Neural crest cell (in vitro differentiated cells): ENCODE data around the gene LRTM2. TPM values are rescaled to one million over a fixed set of nuclear protein-coding genes. Genes with fewer than 3 reads are reported as not detected.
A peak's percentile ranks its signal among the peaks of the same experiment; 100 is the strongest.
"Not testable (repeated sequence)": the region's sequence is repeated elsewhere in the genome, so short reads cannot be mapped to it uniquely, and the experiment has no call there.

Source experiments
- DNase-seq: peaks from one replicate; pipeline ENCODE4 v3.0.0; 2021; ENCODE audit warnings: low read depth, mixed read lengths, low spot score
- H3K27ac Mint-ChIP-seq: one replicate; pipeline ENCODE4 v1.8.0; 2021; ENCODE audit warnings: mild to moderate bottlenecking, mixed read lengths; ENCODE audit not compliant: unreplicated experiment
- H3K27me3 Mint-ChIP-seq: 2 replicates; pipeline ENCODE4 v1.8.0; 2021; ENCODE audit warnings: low read depth, mild to moderate bottlenecking, mixed read lengths
- H3K36me3 Mint-ChIP-seq: 2 replicates; pipeline ENCODE4 v1.8.0; 2021; ENCODE audit warnings: low read depth, mild to moderate bottlenecking, mixed read lengths
- H3K4me1 Mint-ChIP-seq: 2 replicates; pipeline ENCODE4 v1.8.0; 2021; ENCODE audit warnings: mixed read lengths
- H3K4me3 Mint-ChIP-seq: one replicate; pipeline ENCODE4 v1.8.0; 2021; ENCODE audit warnings: mild to moderate bottlenecking, mixed read lengths
- H3K9me3 Mint-ChIP-seq: 2 replicates; pipeline ENCODE4 v1.8.0; 2021; ENCODE audit warnings: mixed read lengths
- CTCF ChIP-seq: fragments of 200-600 bp; sonication (generic); conservative IDR thresholded peaks from 2 replicates; pipeline ENCODE4 v1.5.0; 2021; ENCODE audit warnings: antibody characterized with exemption, mild to moderate bottlenecking
- total RNA-seq: library from RNA; stranded (reverse); gene quantifications from 2 replicates; pipeline ENCODE4 v1.2.1, GENCODE V29; 2021

Gene LRTM2
- total RNA-seq, 1 donor from 2014 or later, result 0.19 TPM

GRCh38 chr12:1815814-1816729 lies 4.3 kb upstream of the LRTM2 start:
- peak overlapping the region; percentile 87 for H3K27ac Mint-ChIP-seq

GRCh38 chr12:1816730-1817348 lies 3.5 kb upstream of the LRTM2 start:
- no peak for DNase-seq
- peak overlapping the region; percentile 87 for H3K27ac Mint-ChIP-seq
- peaks cover 2% of the 10 kb centered on the region for H3K36me3 Mint-ChIP-seq
- no peak for TF ChIP-seq CTCF
- H3K9me3 Mint-ChIP-seq, result no peaks in the 10 kb centered on the region
- peaks cover 50% of the 10 kb centered on the region for H3K4me1 Mint-ChIP-seq
- peak overlapping the region; percentile 74 for H3K4me3 Mint-ChIP-seq
- peaks cover 28% of the 10 kb centered on the region for H3K27me3 Mint-ChIP-seq

More at GRCh38 chr12:1815814-1816729, 4.3 kb upstream of the LRTM2 start:
- Mint-ChIP-seq H3K9me3 (no peaks in the 10 kb centered on the region), H3K36me3 (peaks cover 2% of the 10 kb centered on the region), H3K4me3 (peak overlapping the region; percentile 74), H3K27me3 (peaks cover 22% of the 10 kb centered on the region), H3K4me1 (peaks cover 53% of the 10 kb centered on the region)
- TF ChIP-seq CTCF, result no peak
- DNase-seq, result no peak

- H3K9me3 Mint-ChIP-seq, H3K36me3 Mint-ChIP-seq, H3K27ac Mint-ChIP-seq, H3K4me3 Mint-ChIP-seq, DNase-seq: not testable (repeated sequence)
- H3K4me1 Mint-ChIP-seq, result peaks cover 41% of the 10 kb centered on the region
- peaks cover 37% of the 10 kb centered on the region for H3K27me3 Mint-ChIP-seq
Observed at GRCh38 chr12:1817928-1818327, 2.4 kb upstream of the LRTM2 start.

- Mint-ChIP-seq H3K27me3 (peaks cover 40% of the 10 kb centered on the region), H3K4me1 (peaks cover 39% of the 10 kb centered on the region), H3K9me3 (no peaks in the 10 kb centered on the region), H3K27ac (no peak overlapping the region), H3K4me3 (peak overlapping the region; percentile 15), H3K36me3 (peaks cover 2% of the 10 kb centered on the region)
- TF ChIP-seq CTCF, result no peak
- DNase-seq, result no peak
Observed at GRCh38 chr12:1819050-1819449, 1.3 kb upstream of the LRTM2 start.

- no peak for DNase-seq
- Mint-ChIP-seq H3K27ac (no peak overlapping the region), H3K4me3 (no peak overlapping the region), H3K36me3 (peaks cover 2% of the 10 kb centered on the region), H3K9me3 (no peaks in the 10 kb centered on the region), H3K4me1 (peaks cover 36% of the 10 kb centered on the region), H3K27me3 (peaks cover 40% of the 10 kb centered on the region)
- no peak for TF ChIP-seq CTCF
Observed at GRCh38 chr12:1819571-1819970, 794 bp upstream of the LRTM2 start.

- peaks cover 44% of the 10 kb centered on the region for H3K27me3 Mint-ChIP-seq
- H3K4me1 Mint-ChIP-seq, result peaks cover 29% of the 10 kb centered on the region
- H3K27ac Mint-ChIP-seq, result no peak overlapping the region
- no peak for TF ChIP-seq CTCF
- H3K9me3 Mint-ChIP-seq, result no peaks in the 10 kb centered on the region
- H3K36me3 Mint-ChIP-seq, result peaks cover 2% of the 10 kb centered on the region
- no peak for DNase-seq
- no peak overlapping the region for H3K4me3 Mint-ChIP-seq
Observed at GRCh38 chr12:1820896-1821291, 529 bp downstream of the LRTM2 start.
